Peyer's patch (tissue), 4 donors: ENCODE data around the gene ANXA2.

Experiments
- POLR2A ChIP-seq, 2 donors: fragments of 450-650 bp; IDR thresholded peaks; one replicate each; pipeline ENCODE4 v1.5.1; 2017; ENCODE audit warnings: antibody characterized with exemption in 2 of 2, mild to moderate bottlenecking in 2 of 2, moderate library complexity in 2 of 2
- TF ChIP-seq, protein P1 (sequence below), 6 experiments: fragments of 450-650 bp in 4 of 6; fragments of 200-600 bp in 2 of 6; sonication (generic) in 1 of 6; IDR thresholded peaks; one replicate each; pipeline ENCODE4 v1.5.1; 2017 to 2019; ENCODE audit warnings: antibody characterized with exemption in 6 of 6, mild to moderate bottlenecking in 3 of 6, moderate library complexity in 1 of 6

DNA sequence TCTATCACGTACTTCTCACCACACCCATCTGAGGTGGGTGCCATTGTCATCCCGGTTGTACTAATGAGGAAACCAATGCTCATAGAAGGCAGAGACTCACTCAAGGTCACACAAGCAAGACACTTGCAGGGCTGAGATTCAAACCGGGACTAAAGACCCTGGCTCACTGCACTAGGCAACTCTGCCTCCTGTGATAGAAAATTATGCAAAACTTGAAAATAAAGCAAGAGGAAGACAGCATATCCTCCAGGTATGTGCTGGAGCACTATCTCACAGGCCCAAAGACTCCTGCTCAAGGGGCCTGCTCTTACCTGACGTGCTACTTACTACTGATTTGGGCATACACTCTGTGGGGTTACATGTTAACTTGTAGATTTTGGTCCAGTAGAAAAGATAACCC, 25.6 kb downstream of the ANXA2 start:
- no peak for TF ChIP-seq POLR2A (IDR thresholded peaks at IDR 0.05)
- TF ChIP-seq, protein P1, sequence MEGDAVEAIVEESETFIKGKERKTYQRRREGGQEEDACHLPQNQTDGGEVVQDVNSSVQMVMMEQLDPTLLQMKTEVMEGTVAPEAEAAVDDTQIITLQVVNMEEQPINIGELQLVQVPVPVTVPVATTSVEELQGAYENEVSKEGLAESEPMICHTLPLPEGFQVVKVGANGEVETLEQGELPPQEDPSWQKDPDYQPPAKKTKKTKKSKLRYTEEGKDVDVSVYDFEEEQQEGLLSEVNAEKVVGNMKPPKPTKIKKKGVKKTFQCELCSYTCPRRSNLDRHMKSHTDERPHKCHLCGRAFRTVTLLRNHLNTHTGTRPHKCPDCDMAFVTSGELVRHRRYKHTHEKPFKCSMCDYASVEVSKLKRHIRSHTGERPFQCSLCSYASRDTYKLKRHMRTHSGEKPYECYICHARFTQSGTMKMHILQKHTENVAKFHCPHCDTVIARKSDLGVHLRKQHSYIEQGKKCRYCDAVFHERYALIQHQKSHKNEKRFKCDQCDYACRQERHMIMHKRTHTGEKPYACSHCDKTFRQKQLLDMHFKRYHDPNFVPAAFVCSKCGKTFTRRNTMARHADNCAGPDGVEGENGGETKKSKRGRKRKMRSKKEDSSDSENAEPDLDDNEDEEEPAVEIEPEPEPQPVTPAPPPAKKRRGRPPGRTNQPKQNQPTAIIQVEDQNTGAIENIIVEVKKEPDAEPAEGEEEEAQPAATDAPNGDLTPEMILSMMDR (IDR thresholded peaks at IDR 0.05) = no peak
